ENCODE data around the gene OR5K1.

The OR5K1 gene

GRCh38 chr3:98514948-98515347 lies 51.9 kb downstream of the OR5K1 start:
- DNase-seq (ENCODE audit: low spot score): no peak

- no peak for DNase-seq (ENCODE audit: low spot score)
Observed at GRCh38 chr3:98518816-98519215, 55.8 kb downstream of the OR5K1 start.

- peak; percentile 46 for DNase-seq (ENCODE audit: low spot score)
Observed at GRCh38 chr3:98519351-98519750, 56.4 kb downstream of the OR5K1 start.

- DNase-seq (ENCODE audit: low spot score): peak; percentile 78
Observed at GRCh38 chr3:98521897-98522543, 59.0 kb downstream of the OR5K1 start.
